ENCODE measurements around the gene CLOCK.
A peak's percentile ranks its signal among the peaks of the same experiment; 100 is the strongest.

The CLOCK gene

DNA sequence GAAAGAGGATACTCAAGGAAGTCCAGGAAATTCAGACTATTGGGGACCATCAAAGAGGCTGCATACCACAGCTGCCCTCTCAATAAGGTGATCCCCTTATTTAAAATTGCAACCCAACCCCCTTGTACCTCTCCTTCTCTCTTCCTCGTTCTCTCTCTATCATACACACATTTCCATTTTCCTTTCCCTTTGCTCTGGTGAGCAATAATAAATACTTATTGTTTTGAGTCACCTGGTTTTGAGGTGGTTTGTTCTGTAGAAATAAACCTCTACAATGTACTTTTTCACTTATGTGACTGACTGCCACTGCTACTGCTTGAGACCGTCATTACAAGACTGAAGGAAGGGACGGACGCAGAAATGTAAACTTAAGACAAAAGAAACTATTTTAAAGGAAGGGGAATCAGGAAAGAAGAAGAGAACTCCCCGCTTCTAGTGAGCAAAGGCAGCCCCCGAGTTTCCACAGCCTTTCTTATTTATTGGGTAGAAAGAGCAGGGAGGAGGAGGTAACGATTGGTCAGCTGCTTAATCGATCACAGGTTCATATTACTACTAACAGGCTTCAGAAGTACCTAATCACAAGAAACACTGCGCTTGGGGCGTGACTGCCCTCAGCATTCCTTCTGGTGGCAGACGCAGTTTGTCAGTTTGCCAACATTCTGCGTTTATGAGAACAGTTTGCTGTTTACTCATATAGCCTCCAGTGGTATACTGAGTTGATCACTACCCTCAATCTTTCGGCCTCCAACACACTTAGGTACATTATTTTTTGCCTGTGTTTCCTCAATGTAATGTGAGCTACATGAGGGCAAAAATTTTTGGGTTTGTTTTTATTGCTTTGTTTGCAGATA lies 167.9 kb downstream of the CLOCK start:
- peak; percentile 86 for DNase-seq

All from EL (cell line).